ENCODE measurements around the gene BCOR. TPM values are rescaled to one million over a fixed set of nuclear protein-coding genes. Genes with fewer than 3 reads are reported as not detected.

Gene BCOR
- total RNA-seq, 4 donors from 2014 or later, result 12.8 to 28.8 (median 18.6) TPM

DNA sequence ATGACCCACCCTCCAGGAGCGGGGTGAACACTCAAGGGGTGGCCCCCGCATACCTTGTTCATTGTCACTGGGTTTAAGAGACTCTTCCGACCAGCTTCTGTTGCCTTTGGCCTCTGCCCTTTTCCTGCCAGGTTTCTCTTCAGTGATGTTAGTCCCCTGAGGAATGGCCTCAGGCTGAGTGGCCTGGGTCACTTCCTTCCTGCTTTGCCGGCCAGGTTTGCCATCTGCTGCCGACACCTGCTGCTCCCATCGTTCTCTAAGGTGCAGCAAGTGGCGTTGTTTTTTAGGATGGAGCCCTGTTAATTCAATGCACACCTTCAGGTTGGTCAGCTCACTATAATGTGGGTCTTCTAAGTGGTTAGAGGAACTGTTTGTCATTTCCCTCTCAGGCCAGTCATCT, 34.2 kb downstream of the BCOR start:
- ATAC-seq (ENCODE audit: low FRiP score), result no peak
- no peak for DNase-seq (ENCODE audit: low spot score)
- TF ChIP-seq, protein P1, sequence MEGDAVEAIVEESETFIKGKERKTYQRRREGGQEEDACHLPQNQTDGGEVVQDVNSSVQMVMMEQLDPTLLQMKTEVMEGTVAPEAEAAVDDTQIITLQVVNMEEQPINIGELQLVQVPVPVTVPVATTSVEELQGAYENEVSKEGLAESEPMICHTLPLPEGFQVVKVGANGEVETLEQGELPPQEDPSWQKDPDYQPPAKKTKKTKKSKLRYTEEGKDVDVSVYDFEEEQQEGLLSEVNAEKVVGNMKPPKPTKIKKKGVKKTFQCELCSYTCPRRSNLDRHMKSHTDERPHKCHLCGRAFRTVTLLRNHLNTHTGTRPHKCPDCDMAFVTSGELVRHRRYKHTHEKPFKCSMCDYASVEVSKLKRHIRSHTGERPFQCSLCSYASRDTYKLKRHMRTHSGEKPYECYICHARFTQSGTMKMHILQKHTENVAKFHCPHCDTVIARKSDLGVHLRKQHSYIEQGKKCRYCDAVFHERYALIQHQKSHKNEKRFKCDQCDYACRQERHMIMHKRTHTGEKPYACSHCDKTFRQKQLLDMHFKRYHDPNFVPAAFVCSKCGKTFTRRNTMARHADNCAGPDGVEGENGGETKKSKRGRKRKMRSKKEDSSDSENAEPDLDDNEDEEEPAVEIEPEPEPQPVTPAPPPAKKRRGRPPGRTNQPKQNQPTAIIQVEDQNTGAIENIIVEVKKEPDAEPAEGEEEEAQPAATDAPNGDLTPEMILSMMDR (IDR thresholded peaks at IDR 0.05), result no peak

DNA sequence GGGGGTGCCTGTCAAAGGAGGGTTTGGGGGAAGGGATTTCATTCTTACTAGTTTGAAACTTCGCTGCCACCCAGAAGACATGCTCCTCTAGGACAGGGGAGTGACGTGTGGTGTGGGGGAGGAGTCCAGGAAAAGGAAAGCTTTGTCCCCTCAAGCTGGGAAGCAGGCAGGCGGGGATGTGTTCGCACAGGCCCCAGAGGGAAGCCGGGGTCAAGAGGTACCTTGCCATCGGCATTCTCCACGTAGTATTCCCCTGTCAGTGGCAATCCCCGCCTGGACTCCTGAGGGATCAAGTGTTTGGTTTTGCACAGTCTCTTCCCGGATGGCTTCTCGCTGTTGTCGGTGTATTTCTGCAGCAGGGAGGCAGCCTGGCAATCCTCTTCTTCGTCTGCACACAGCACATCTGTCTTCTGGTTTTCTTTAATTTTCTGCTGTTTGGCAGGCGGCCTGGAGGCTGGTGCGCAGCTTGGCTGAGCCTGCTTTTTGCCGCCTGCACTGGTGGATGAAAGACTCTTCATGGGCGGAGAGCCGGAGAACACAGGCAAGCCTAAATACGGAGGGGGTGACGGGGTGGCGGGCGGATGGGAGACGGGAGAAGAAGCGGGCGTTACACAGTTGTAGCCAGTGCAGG, 35.1 kb downstream of the BCOR start:
- DNase-seq (ENCODE audit: low spot score), result no peak
- TF ChIP-seq, protein P1 (IDR thresholded peaks at IDR 0.05), result no peak
- ATAC-seq (ENCODE audit: low FRiP score), result no peak

DNA sequence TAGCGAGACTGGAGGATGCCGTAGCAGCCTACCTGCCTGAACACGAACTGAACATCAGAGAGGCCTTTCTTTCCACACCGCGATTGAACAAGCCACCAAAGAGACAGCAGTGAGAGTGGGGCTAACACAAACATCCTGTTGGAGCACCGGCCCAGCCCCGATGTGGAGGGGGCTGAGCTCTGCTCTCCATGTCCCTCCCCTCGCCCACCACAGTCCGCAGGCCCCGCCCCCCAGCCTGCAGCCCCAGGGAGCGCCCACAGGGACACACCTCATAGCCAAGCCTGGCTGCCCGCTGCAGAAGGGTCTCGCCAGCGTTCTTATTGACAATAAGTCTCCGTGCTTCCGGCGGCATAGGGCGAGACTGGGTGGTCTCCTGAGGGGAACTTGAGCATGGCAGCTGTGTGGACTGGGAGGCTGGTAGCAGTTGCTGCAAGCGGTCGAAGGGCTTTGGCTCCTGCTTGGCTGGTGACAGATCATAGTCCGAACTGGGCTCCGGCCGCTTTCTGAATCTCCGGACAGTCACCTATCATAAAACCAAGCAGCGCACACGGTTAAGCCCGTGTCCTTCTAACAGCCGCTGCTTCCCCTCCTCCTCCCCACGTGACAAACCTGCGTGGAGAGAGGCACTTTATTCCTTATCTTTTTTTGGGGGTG, 35.8 kb downstream of the BCOR start:
- ATAC-seq (ENCODE audit: low FRiP score) (no peak), DNase-seq (ENCODE audit: low spot score) (no peak)
- TF ChIP-seq, protein P1 (IDR thresholded peaks at IDR 0.05), result no peak

DNA sequence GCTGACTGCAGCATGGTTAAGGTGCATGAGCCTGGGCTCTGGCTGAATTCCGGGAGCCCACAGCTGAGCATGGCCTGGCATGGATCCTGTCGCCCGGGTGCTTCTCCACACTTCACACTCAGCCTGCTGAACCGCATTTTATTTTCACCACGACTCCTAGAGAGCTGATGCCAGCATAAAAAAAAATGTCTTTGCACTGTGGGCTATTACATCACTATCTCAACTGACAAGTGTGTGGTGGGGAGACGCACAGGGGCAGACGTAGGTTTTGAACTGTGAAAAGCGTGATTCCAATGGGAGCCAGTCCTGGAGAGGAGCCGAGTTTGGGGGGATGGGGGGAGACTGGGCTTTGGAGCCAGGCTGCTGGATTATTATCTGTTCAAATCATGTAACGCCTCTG, 36.8 kb downstream of the BCOR start:
- TF ChIP-seq, protein P1 (IDR thresholded peaks at IDR 0.05), result no peak
- ATAC-seq (ENCODE audit: low FRiP score) (no peak), DNase-seq (ENCODE audit: low spot score) (no peak)

DNA sequence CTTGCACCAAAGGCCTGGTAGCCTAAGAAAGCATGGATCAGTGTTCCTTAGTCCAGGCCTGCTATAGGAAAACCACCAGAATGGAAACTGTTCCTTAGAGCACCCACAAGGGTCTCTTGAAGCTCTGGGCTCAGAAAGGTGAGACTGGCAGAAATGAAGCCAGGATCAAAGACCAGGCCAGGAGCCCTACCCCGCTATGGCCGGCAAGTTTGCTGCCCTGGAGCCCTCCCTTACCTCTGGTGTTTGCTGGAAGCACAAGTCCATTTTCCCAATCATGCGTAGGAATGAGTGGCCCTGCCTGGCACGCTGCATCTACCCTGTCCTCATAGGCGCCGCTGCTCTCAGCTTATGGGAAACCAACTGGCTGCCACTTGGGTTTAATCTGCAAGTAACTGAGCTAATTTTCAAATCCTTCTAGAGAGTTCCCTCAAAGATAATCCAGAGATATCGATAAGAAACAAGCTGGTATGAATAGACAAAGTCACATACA, 37.4 kb downstream of the BCOR start:
- ATAC-seq (ENCODE audit: low FRiP score) (no peak), DNase-seq (ENCODE audit: low spot score) (no peak)
- TF ChIP-seq, protein P1 (IDR thresholded peaks at IDR 0.05), result no peak

DNA sequence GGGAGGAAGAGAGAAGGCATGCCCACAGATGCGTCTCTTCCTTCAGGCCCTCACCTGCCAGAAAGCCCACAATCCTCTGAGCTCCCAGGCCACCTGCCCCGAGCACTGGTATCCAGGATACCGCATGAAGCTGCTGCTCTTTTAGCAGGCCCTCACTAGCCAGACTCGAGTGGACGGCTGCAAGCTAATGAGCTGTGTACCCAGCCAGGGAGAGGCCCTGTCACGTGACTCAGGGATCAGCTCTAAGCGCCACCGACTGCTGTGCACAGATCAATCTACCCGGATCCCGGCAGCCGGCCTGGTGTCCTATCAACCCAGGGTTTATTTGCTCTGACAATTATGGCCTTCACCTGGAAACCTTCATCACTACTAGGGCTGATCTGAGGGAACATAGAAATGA, 39.0 kb downstream of the BCOR start:
- TF ChIP-seq, protein P1 (IDR thresholded peaks at IDR 0.05), result no peak
- ATAC-seq (ENCODE audit: low FRiP score), result peak; percentile 11
- no peak for DNase-seq (ENCODE audit: low spot score)

DNA sequence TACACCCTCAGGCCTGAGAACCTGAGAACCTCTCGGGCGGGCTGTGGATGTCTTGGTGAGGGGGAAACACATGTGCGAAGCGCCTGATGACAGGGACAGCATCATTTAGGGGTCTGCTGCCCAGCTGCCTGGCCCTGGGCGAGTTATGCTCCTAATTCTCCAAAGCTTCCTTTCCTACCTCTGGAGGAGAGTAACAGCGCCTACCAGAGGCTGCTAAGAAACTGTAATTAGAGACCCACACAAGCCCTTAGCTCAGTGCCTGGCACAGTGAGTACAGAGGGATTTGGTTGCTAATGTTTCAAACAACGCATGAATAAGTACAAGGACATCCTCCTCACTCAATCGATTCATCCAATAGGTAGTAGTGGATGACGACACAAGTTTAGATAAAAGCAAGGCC, 40.4 kb downstream of the BCOR start:
- TF ChIP-seq, protein P1 (IDR thresholded peaks at IDR 0.05), result no peak
- DNase-seq (ENCODE audit: low spot score) (no peak), ATAC-seq (ENCODE audit: low FRiP score) (no peak)
